D341Med (cell line): ENCODE data around the gene ITGA1.
"Not testable (repeated sequence)": the region's sequence is repeated elsewhere in the genome, so short reads cannot be mapped to it uniquely, and the experiment has no call there.

Source experiments
- DNase-seq: peaks from one replicate; pipeline ENCODE4 v3.0.0; 2012; ENCODE audit warnings: low spot score

Gene ITGA1

DNA sequence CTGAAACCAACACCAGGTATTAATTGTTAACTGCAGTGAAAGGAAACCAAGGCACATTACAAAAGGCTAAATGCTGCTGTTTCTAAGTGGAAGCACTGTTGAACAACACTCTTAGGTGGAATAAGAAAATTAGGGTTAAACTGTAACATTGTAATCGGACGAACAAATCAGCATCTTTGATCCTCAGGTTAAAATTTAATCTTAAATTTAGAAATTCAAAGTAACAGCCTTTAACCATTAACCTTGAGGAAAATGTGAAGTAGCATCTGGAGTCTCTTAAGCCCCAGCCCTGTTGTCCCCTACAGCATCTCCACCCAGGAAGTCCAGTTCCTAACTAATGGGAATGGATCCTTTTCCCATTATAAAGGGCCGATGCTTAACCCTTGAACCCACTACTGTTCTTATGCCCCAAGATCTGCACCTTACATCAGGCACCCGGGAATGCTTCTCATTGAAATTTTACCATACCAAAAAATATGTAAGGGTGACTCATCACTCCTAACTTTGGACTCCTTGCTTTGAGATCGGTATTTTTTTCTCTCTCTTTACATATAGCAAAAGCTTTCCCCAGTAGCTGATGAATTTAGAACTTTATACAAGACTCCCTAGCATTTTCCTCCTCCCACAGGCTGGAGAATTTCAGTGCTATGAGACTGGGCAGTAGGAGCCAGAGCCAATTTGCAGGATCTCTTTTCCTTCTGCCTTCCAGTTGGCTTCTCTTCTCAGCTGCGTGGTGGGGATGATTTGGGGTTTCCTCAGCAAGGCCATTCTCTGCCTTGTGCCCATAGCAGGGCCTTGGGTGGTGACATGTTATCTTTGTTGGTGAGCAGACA, 169.4 kb downstream of the ITGA1 start:
- no peak for DNase-seq

DNA sequence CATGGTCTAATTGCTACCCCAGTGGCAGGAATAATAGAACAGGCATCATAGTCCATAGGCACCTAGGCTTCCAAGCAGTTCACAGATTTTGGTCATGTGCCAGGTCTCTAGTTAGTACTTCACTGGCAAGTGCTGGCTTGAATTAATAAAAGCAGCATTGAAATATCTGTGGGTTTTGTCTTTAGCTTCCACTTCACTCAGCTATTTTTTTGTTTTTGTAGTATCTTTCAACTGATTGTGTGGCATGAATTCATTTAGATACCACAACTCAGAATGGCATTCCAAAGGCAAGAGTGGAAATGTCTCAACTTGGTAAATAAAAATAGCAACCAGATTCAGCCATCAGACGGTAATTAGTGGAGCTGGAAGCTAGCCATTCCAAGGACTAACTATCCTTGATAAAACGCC, 173.6 kb downstream of the ITGA1 start:
- DNase-seq, result no peak

DNA sequence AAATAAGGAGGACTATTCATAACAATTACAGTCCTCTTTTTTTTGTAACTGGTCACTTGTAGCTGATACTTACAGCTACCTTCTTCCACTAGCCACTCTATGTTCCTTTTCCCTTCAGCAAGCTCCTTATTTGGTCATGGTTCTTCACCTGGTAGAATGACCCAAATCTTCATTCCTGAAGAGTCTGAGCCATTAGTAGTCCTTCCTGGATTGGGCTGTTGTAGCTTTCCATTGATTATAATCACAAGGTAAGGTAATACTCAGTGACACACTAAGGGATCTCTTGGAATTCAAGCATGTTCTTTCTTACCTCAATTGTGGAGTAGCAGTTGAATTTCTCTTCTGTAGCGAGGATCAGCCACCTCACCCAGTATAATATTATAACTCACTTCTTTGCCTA, 175.9 kb downstream of the ITGA1 start:
- no peak for DNase-seq

DNA sequence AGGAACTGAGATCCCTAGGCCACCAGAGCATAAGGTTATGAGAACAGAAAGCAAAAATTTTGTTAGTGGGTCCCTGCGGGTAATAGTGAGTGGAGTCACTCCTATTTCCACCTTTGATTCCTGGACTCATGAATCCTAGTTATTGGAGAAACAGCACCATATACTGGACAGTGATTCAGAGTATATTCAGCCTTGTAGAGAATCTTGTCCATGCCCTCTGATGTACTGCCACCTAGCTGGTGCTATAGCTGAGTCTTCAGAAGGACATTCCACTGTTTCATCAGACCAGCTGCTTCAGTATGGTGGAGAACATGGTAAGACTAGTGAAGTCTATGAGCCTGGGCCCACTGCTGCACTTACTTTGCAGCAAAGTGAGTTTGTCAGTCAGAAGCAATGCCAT, 176.4 kb downstream of the ITGA1 start:
- DNase-seq, result no peak

DNA sequence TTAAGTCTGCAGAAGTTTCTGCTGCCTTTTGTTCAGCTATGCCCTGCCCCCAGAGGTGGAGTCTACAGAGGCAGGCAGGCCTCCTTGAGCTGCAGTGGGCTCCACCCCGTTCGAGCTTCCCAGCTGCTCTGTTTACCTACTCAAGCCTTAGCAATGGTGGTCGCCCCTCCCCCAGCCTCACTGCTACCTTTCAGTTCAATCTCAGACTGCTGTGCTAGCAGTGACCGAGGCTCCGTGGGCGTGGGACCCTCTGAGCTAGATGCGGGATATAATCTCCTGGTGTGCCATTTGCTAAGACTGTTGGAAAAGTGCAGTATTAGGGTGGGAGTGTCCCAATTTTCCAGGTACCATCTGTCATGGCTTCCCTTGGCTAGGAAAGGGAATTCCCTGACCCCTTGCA, 188.4 kb downstream of the ITGA1 start:
- DNase-seq, result not testable (repeated sequence)

DNA sequence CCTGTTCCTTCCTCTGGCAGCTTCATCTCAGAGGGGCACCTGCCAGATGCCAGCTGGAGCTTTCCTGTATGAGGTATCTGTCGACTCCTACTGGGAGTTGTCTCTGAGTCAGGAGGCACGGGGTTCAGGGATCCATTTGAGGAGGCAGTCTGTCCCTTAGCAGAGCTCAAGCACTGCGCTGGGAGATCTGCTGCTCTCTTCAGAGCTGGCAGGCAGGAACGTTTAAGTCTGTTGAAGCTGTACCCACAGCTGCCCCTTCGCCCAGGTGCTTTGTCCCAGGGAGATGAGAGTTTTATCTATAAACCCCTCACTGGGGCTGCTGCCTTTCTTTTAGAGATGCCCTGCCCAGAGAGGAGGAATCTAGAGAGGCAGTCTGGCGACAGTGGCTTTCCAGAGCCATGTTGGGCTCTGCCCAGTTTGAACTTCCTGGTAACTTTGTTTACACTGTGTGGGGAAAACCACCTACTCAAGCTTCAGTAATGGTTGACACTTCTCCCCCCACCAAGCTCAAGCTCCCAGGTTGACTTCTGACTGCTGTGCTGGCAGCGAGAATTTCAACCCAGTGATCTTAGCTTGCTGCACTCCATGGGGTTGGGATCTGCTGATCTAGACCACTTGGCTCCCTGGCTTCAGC, 189.7 kb downstream of the ITGA1 start:
- DNase-seq, result no peak

DNA sequence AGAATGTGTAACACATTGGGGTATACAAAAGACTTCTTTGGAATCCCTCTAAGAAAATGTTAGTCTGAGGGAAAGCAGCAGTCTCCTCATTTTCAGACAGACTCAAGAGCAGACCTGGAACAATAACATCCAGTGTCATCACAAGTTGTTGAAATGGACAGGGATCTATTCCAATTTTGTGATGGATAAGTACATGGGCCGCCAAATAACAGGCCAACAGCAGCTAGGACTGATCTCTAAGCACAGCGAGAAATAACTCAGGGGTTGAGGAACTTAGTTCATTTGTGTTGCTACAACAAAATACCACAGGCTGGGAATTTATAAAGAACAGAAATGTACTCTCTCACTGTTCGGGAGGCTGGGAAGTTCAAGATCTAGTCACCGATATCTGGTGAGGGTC, 193.8 kb downstream of the ITGA1 start:
- DNase-seq, result no peak

DNA sequence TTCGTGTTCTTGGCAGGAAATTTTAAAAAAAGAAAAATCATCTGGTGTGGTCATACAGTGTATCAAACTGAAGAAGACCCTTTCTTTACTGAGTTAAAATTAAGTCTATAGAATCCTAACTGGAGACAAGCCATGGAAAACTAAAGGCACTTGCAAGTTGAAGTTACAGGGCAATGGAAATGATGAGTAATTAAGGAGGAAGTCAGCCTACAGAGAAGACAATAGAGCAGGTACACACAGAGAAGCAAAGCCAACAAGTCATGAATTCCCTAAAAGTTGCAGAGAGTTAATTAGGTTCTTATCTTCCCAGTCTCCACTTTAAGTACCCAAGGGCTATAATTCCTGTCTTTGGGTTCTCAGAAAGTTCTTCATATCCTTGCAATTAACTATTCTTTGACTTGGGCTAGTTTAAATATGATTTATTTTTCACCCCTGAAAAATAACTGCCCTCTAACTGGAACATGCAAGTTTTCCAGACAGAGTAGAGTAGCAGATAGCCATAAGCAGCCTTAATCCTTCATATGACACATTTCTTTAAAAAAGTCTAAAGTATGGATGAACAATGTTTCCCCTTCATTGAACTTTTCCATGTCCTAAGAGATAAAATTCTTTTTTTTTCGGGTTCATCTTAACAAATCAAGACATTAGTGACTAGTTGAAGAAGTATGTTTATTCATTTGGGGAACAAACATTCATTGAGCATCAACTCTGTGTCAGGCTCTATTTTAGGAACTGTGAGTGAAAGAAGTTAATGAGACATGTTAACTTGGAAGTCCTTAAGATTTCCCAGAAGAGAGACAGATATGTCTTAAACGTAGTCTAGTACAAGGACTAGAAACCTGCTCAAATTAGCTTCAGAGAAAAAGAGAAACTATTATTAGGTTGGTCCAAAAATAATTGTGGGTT, 196.3 kb downstream of the ITGA1 start:
- no peak for DNase-seq

DNA sequence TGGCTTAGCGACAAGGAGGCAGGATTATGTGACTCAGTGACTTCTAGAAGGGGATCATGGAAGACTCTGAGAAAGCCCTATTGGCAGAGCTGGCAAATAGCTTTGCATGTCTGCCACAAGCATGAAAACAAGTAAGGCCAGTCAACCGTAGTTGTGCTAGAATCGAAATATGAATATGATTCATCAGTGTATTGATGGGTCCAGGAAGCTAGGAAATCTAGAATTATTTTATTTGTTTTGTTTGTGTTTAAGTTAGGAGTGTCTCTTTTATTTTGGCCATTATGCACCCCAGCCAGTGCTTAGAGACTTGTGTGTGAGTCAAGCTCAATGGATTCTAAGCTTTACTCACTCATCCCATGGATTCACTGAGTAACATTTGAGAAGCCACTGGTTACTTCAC, 197.6 kb downstream of the ITGA1 start:
- no peak for DNase-seq

DNA sequence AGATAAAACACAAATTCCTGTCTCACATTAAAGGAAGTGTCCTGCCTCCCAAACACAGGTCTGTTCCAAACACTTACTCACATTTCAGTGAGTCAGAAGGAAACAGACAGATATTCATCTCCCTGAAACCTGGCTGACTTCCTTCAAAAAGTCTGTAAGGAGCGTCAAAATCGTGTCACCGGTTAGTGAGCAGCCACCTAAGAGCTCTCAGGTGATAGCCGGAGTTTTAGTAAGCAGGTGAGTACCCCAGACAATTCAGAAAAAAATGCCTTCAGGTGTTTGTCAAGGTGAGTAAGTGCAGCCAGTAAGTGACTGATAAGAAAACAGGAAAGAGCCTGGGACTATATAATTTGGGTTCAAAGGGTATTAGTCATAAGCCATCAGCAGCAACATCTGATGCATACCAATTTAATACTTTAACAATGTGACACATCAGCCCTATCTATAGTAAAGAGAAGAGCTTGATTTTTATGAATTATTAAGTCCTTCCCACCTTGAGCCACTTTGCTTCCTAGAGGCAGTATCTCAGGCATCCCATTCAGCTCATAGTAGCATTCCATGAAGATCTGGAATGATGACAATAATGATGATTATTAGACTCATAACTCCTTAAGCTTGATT, 200.1 kb downstream of the ITGA1 start:
- no peak for DNase-seq

DNA sequence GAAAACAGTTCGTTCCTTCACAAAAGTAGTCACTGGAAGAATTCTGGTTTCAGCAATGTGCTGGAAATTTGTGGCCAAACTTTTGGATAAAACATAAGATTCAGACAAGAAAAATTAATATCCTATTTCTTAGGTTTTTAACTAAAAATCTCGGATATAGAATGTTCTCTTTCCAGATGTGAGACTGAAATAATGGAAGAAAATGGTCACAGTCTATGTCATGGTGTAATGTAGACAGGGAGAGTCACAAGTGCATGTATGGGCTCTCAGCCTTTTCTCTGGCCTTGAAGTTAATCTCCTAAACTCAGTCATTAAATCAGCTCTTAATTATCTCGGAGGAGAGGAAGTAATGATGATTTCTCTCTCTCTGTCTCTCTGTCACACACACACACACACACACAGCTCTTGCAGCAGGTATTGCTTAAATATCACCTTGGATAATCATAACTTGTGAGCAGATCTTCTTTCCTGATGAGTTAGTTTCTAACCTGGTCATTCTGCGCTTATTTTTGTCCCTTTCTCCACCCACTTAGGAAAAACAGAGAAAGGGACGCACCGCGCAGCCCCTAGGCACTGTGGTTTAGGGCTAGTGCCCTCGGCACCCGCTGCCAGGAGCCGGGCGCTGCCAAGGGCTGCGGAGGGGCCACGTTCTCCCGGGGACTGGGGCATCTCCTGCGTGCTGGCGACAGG, 200.8 kb downstream of the ITGA1 start:
- no peak for DNase-seq

DNA sequence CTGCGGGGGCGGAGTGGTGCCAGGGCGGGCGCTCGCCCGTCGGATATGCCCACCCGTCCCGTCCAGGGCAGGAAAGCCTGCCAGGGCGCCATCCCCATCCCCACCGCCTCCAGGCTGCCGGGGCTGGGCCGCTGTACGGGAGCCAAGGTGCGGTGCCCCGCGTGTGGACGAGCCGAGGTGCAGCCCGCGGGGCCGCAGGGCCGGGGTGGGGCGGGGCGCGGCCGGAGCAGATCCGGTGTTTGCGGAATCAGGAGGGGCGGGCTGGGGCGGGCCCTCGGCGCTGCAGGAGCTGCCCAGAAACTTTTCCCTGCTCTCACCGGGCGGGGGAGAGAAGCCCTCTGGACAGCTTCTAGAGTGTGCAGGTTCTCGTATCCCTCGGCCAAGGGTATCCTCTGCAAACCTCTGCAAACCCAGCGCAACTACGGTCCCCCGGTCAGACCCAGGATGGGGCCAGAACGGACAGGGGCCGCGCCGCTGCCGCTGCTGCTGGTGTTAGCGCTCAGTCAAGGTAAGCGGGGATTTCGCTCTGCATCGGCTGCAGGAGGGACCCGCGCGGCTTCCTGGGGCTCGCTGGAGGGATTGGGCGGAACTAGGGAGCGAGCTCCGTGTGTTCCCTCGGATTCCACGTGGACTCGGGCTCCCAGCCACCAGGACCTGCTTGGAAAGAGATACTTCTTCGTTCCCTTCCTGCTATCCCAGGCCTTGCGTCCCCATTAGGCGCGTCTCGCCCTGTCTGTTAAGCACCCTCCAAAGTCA, 201.5 kb downstream of the ITGA1 start, which contains the start of gene ITGA2:
Gene ITGA2 (plus strand): TSS at position 328 of the 756 bp plus-strand sequence. CDS start 117 bp downstream, at position 445.
- DNase-seq, result peak; percentile 68

DNA sequence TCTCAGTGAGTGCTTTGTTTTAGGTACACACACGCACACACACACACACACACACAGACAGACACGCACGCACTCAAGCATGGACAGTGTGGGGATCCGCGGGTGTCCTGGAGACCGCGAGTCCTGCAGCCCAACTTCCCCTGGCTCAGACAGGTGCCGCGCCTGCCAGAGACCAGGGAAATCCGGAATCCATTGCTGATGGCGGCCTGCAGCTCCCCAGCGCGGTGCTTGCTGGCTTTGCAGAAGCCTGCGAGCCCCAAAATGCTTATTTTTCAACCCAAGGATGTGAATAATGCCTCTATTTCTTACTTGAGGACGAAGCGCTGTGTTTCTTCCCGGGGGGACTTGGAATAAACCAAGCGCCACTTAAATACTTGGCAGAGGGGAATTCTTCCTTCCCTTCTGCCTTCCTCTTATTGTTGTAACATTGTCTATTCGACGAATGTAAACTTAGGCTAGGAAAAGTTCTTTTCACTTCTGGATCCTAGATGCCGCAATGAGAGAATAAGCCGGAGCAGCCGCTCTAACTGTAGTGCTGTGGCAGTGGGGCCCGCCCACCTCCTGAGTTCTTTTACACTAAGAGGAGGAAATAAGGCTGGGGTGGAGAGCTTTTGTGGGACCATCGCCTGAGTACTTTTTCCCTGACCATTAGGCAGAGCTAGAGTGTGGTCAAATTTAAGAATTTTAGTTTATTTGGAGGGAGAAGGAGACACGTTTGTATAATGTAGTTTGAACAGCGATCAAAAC, 202.2 kb downstream of the ITGA1 start:
- peak; percentile 51 for DNase-seq

DNA sequence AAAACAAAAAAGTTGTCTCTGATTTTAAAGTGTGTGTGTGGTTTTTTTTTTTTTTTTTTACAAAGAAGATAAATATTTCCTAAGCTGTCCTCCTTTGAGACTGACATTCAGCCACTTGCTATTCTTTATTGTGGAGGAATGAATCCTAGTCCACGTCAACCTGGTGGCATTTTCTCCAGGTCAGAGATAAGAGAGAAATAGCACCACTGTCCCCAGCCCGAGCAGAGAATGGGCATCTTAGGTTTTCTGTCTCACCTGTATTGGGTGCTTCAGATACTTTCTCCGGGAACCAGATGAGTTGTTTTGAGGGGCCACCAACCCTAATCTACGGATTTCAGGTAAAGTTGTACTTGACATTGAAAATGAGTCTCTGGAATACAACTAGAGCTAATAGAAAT, 202.8 kb downstream of the ITGA1 start:
- DNase-seq, result no peak

DNA sequence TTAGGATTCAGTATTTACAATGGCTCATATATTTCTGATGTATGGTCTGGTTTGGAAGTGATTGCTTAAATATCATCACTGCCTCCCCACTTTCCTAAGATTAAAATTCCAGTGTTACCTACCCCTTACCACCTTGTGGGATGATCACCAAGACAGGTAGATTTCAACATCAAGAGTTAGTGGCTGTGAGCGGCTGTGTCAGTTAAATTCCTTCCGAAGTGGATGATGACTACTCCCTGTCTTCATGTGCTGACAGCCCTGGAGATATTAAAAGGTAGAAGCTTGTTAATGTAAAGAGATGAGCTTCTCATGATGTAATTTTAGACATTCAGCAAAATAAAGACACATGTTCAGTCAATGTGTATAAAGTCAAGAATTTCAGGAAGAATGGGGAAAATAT, 205.7 kb downstream of the ITGA1 start:
- no peak for DNase-seq

DNA sequence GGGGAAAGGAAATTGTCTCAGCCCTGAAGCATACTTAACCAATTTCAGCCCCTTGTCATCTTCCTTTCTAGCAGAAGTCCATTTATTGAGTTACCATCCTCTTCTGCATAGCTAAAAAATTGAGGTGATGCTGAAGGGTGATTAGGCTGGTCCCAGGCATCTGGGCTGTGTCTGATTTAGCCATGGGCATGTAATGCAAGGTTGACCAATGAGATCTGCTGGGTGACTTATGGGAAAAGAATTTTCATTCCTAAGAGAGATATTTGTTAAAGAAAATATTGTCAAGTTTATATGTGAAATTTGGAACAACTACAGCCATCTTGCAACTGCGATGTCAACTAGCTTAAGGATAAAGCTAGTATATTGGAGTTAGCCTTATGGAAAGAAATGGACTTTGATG, 206.6 kb downstream of the ITGA1 start:
- DNase-seq, result no peak

DNA sequence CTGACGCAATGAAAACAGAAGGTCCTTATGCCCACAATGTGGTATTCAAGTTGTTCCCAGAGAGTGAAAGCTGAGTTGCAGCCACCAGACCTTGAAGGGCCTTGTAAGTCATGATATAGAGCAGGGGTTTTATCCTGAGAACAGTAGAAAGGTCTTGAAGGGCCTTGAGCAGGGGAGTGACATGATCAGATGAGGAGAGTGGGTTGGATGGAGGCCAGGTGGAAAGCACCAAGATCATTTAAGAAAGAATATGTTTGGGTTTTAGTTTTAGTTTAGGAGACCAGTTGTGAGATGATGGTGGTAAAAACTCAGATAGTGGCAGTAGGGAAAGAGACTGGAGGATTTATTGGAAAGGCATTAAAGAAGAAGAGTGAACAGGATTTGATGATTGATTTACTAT, 207.4 kb downstream of the ITGA1 start:
- DNase-seq, result no peak

DNA sequence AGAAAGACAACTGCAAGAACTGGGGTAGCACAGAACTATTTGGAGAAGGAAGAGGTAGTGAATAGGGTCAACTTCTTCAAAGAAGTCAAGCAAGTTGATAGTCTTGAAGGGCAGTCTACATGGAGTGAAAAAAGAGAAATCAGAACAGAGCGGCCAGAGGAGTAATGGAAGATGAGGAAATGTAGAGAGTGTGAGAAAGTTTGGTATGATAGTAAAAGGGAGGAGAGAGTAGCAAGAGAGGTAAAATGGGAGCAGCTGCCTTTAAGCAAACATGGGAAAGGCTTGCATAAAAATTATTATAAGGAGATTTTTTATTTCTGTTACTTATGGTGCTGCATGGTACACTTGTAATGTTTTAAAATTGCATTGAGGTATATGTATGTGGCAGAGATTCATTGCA, 208.2 kb downstream of the ITGA1 start:
- DNase-seq, result no peak

DNA sequence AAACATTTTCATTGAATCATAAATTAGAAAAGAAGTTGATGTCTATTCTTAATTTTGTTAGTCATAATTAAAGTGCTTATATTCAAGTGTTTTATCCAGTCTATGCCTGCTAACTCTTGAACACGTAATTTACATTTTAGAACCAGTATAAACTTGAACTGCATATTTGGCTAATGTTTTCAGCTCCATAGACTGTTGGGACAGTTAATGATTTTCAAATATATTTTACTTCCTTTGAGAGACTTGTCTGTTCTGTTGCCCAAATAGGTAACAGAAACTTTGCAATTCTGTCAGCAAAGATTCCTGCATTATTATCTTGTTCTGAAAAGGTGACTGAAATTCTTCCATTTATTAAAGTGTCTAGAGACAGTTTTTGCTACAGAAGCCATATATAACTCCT, 209.3 kb downstream of the ITGA1 start:
- no peak for DNase-seq

DNA sequence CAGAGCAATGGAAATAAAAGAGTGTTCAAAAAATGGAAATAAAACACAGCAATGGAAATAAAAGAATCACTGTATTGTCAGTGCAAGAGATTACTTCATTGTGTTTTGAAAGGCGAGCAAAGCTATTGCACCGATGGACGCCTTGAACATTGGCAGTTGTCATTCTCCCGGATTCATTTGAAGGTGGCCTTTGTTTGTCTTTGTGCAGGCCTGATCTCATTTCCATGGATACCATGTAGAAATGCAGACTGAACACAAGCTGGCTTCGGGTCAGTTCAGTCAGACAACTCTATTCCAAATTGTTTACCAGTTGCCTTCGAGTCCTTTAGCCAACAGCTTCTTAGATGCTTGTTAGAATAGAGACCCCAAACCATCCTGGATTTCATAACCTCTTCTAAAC, 209.7 kb downstream of the ITGA1 start:
- no peak for DNase-seq
